Neural cell (in vitro differentiated cells): Measurements from ENCODE around the gene S100A11. TPM values are rescaled to one million over a fixed set of nuclear protein-coding genes. Genes with fewer than 3 reads are reported as not detected.

Experiments
- H2AFZ ChIP-seq: fragments of 200-600, 300-800 bp; sonication (generic), shearing (Covaris generic); 2 replicates; pipeline ENCODE4 v1.6.0; 2014; ENCODE audit warnings: low read depth, mild to moderate bottlenecking, antibody characterized with exemption, low read length, moderate library complexity
- H3F3A ChIP-seq: fragments of 200-600 bp; shearing (Covaris generic); 2 replicates; pipeline ENCODE4 v1.6.1; 2016; ENCODE audit warnings: mild to moderate bottlenecking, moderate library complexity, mixed read lengths, antibody characterized with exemption, low read length; ENCODE audit not compliant: insufficient read depth, poor library complexity, severe bottlenecking
- H3K27ac ChIP-seq: fragments of 200-600, 300-800 bp; sonication (generic), shearing (Covaris generic); 2 replicates; pipeline ENCODE4 v1.5.1; 2014; ENCODE audit warnings: mild to moderate bottlenecking, low read length, moderate library complexity
- H3K27me3 ChIP-seq: fragments of 300-800, 200-600 bp; sonication (generic), shearing (Covaris generic); 2 replicates; pipeline ENCODE4 v1.6.0; 2014; ENCODE audit warnings: mild to moderate bottlenecking, low read depth, low read length, moderate library complexity; ENCODE audit not compliant: insufficient read depth
- H3K36me3 ChIP-seq: fragments of 300-800, 200-600 bp; sonication (generic), shearing (Covaris generic); 2 replicates; pipeline ENCODE4 v1.5.1; 2014; ENCODE audit warnings: mild to moderate bottlenecking, antibody characterized with exemption, low read length, moderate library complexity; ENCODE audit not compliant: insufficient read depth
- H3K4me2 ChIP-seq: fragments of 300-800, 200-600 bp; sonication (generic), shearing (Covaris generic); 2 replicates; pipeline ENCODE4 v1.6.0; 2014; ENCODE audit warnings: mild to moderate bottlenecking, low read length
- H3K4me3 ChIP-seq: fragments of 300-800, 200-600 bp; sonication (generic), shearing (Covaris generic); 2 replicates; pipeline ENCODE4 v1.5.1; 2014; ENCODE audit warnings: mild to moderate bottlenecking, low read length, moderate library complexity
- H3K79me2 ChIP-seq: fragments of 200-600 bp; shearing (Covaris generic); replicated peaks from 2 replicates; pipeline ENCODE4 v1.6.0; 2014; ENCODE audit warnings: mild to moderate bottlenecking, low read length, moderate library complexity; ENCODE audit not compliant: insufficient read depth
- H3K9ac ChIP-seq: fragments of 300-800, 200-600 bp; sonication (generic), shearing (Covaris generic); 2 replicates; pipeline ENCODE4 v1.6.1; 2016; ENCODE audit warnings: mild to moderate bottlenecking, low read length, mixed read lengths
- H3K9me2 ChIP-seq: fragments of 200-600 bp; shearing (Covaris generic); 2 replicates; pipeline ENCODE4 v1.6.1; 2016; ENCODE audit warnings: mild to moderate bottlenecking, low read length, mixed read lengths; ENCODE audit not compliant: insufficient read depth
- H3K9me3 ChIP-seq: fragments of 200-600, 300-800 bp; sonication (generic), shearing (Covaris generic); 2 replicates; pipeline ENCODE4 v1.6.1; 2016; ENCODE audit warnings: mild to moderate bottlenecking, mixed run types, low read length, moderate library complexity, mixed read lengths
- H4K20me1 ChIP-seq: fragments of 200-600 bp; shearing (Covaris generic); 2 replicates; pipeline ENCODE4 v1.6.1; 2016; ENCODE audit warnings: mild to moderate bottlenecking, mixed run types; ENCODE audit not compliant: insufficient read depth
- EP300 ChIP-seq: fragments of 450-650 bp; conservative IDR thresholded peaks from 2 replicates; pipeline ENCODE4 v1.6.1; 2014; ENCODE audit warnings: antibody characterized with exemption, mild to moderate bottlenecking, moderate library complexity; ENCODE audit not compliant: poor library complexity, severe bottlenecking
- EZH2 ChIP-seq: fragments of 200-600, 300-800 bp; shearing (Covaris generic), sonication (generic); IDR thresholded peaks from 2 replicates; pipeline ENCODE4 v1.6.1; 2014; ENCODE audit warnings: antibody characterized with exemption, low read length, borderline replicate concordance, mild to moderate bottlenecking; ENCODE audit not compliant: insufficient read depth, poor library complexity, severe bottlenecking
- MXI1 ChIP-seq: fragments of 450-650 bp; conservative IDR thresholded peaks from 2 replicates; pipeline ENCODE4 v1.6.1; 2014; ENCODE audit warnings: antibody characterized with exemption, mild to moderate bottlenecking; ENCODE audit not compliant: poor library complexity, severe bottlenecking
- POLR2AphosphoS5 ChIP-seq: IDR thresholded peaks from 2 replicates; pipeline ENCODE4 v1.6.1; 2012
- RAD21 ChIP-seq: fragments of 450-650 bp; conservative IDR thresholded peaks from 2 replicates; pipeline ENCODE4 v1.6.1; 2014; ENCODE audit warnings: antibody characterized with exemption, mild to moderate bottlenecking, moderate library complexity
- SMC3 ChIP-seq: fragments of 450-650 bp; conservative IDR thresholded peaks from 2 replicates; pipeline ENCODE4 v1.6.1; 2014; ENCODE audit warnings: antibody characterized with exemption, mild to moderate bottlenecking, moderate library complexity; ENCODE audit not compliant: poor library complexity
- TAF1 ChIP-seq: IDR thresholded peaks from 2 replicates; pipeline ENCODE4 v1.6.1; 2012; ENCODE audit warnings: low read depth
- polyA plus RNA-seq: library from polyadenylated mRNA; depleted of rRNA; stranded (reverse); fragments of >200 nt; gene quantifications from 2 replicates; pipeline ENCODE4 v1.2.3, GENCODE V29; 2014
- TF ChIP-seq, protein P1 (sequence below): IDR thresholded peaks from 2 replicates; pipeline ENCODE4 v1.6.1; 2012; ENCODE audit warnings: borderline replicate concordance
- TF ChIP-seq, protein P2 (sequence below): fragments of 450-650 bp; IDR thresholded peaks from 2 replicates; pipeline ENCODE4 v1.5.1; 2014; ENCODE audit warnings: antibody characterized with exemption, mild to moderate bottlenecking, moderate library complexity; ENCODE audit not compliant: poor library complexity, severe bottlenecking

The S100A11 gene
- polyA plus RNA-seq, 1 donor from 2014 or later: not detected

DNA sequence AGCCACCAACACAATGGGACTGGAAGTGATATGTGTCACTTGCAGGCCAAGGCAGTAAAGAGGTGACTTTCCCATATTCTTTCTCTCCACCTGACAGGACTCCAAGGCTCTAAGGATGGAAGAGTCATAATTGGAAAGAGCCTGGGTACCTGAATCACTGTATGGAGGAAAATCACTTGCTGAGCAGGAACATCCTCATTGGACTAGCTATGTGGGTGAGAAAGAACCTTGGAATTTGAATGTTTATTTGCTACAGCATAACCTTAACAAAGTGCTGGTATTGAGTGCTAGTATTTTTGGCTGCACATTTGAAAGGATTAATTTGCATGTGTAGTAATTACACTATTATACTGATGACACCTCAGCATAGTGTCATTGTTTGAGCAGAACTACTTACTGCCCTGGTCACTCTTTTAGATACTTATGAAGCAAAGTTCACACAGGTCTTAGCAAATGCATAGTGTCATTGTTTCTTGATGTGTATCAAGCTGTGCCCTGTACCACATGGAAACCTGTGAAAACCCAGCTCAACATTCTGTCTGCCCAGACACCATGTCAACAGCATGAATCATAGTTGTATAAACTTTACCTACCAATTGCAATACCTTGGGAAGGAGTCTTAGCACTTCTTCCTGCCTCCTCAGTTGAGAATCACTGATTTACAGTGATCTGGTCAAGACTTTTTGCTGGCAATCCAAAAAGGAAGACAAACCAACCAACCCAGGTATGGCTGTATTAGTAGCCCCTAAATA, 38.0 kb downstream of the S100A11 start:
- Histone ChIP-seq H3K9me2 (no peaks in the 10 kb centered on the region), H3K4me3 (no peak overlapping the region), H3K79me2 (no peaks in the 10 kb centered on the region), H2AFZ (no peak overlapping the region), H3F3A (no peaks in the 10 kb centered on the region), H3K9me3 (no peaks in the 10 kb centered on the region), H3K27ac (no peak overlapping the region), H3K4me2 (no peak overlapping the region), H4K20me1 (no peaks in the 10 kb centered on the region), H3K27me3 (peaks cover 48% of the 10 kb centered on the region), H3K9ac (no peak overlapping the region), H3K36me3 (no peaks in the 10 kb centered on the region)
- TF ChIP-seq EZH2 (no peak), EP300 (no peak), RAD21 (no peak), MXI1 (no peak), POLR2AphosphoS5 (no peak)

DNA sequence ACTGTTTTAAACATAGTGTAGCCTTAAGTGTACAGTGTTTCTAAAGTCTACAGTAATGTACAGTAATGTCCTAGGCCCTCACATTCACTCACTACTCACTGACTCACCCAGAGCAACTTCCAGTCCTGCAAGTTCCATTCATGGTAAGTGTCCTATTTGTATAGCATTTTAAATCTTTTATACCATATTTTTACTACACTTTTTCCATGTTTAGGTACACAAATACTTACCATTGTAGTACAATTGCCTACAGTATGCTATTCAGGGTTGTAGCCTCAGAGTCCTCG, 39.6 kb downstream of the S100A11 start:
- Histone ChIP-seq H3K27me3 (peaks cover 60% of the 10 kb centered on the region), H3K9me3 (no peaks in the 10 kb centered on the region), H3K79me2 (no peaks in the 10 kb centered on the region), H4K20me1 (no peaks in the 10 kb centered on the region), H3K36me3 (no peaks in the 10 kb centered on the region), H3K27ac (no peak overlapping the region), H3K9me2 (no peaks in the 10 kb centered on the region), H3K4me3 (no peak overlapping the region), H3K4me2 (no peak overlapping the region), H3F3A (no peaks in the 10 kb centered on the region), H3K9ac (no peak overlapping the region), H2AFZ (no peak overlapping the region)
- TF ChIP-seq, protein P1, sequence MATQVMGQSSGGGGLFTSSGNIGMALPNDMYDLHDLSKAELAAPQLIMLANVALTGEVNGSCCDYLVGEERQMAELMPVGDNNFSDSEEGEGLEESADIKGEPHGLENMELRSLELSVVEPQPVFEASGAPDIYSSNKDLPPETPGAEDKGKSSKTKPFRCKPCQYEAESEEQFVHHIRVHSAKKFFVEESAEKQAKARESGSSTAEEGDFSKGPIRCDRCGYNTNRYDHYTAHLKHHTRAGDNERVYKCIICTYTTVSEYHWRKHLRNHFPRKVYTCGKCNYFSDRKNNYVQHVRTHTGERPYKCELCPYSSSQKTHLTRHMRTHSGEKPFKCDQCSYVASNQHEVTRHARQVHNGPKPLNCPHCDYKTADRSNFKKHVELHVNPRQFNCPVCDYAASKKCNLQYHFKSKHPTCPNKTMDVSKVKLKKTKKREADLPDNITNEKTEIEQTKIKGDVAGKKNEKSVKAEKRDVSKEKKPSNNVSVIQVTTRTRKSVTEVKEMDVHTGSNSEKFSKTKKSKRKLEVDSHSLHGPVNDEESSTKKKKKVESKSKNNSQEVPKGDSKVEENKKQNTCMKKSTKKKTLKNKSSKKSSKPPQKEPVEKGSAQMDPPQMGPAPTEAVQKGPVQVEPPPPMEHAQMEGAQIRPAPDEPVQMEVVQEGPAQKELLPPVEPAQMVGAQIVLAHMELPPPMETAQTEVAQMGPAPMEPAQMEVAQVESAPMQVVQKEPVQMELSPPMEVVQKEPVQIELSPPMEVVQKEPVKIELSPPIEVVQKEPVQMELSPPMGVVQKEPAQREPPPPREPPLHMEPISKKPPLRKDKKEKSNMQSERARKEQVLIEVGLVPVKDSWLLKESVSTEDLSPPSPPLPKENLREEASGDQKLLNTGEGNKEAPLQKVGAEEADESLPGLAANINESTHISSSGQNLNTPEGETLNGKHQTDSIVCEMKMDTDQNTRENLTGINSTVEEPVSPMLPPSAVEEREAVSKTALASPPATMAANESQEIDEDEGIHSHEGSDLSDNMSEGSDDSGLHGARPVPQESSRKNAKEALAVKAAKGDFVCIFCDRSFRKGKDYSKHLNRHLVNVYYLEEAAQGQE: no peak
- TF ChIP-seq EZH2 (no peak), SMC3 (no peak), MXI1 (no peak), RAD21 (no peak), EP300 (no peak), POLR2AphosphoS5 (no peak), TAF1 (no peak)
- TF ChIP-seq, protein P2, sequence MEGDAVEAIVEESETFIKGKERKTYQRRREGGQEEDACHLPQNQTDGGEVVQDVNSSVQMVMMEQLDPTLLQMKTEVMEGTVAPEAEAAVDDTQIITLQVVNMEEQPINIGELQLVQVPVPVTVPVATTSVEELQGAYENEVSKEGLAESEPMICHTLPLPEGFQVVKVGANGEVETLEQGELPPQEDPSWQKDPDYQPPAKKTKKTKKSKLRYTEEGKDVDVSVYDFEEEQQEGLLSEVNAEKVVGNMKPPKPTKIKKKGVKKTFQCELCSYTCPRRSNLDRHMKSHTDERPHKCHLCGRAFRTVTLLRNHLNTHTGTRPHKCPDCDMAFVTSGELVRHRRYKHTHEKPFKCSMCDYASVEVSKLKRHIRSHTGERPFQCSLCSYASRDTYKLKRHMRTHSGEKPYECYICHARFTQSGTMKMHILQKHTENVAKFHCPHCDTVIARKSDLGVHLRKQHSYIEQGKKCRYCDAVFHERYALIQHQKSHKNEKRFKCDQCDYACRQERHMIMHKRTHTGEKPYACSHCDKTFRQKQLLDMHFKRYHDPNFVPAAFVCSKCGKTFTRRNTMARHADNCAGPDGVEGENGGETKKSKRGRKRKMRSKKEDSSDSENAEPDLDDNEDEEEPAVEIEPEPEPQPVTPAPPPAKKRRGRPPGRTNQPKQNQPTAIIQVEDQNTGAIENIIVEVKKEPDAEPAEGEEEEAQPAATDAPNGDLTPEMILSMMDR: no peak
